HG03558 (cell line): Measurements from ENCODE around the gene SKIL.
A peak's percentile ranks its signal among the peaks of the same experiment; 100 is the strongest.

Source experiments
- ATAC-seq: cut with Tn5 transposase; IDR thresholded peaks from one replicate; pipeline ENCODE4 v1.9.1; 2021; ENCODE audit warnings: moderate number of reproducible peaks; ENCODE audit not compliant: unreplicated experiment; ENCODE audit errors: extremely low read depth

The SKIL gene

GRCh38 chr3:170346481-170347392, 10.8 kb upstream of the SKIL start:
- no peak for ATAC-seq

- no peak for ATAC-seq
These were observed 6.8 kb upstream of the SKIL start for GRCh38 chr3:170350515-170351413.

- ATAC-seq = no peak
These were observed 4.6 kb upstream of the SKIL start for GRCh38 chr3:170352936-170353335.

- ATAC-seq = no peak
These were observed 4.0 kb upstream of the SKIL start for GRCh38 chr3:170353485-170353884.

GRCh38 chr3:170354760-170355159, 2.8 kb upstream of the SKIL start:
- ATAC-seq = no peak

- peak; percentile 17 for ATAC-seq
These were observed 1.5 kb upstream of the SKIL start for GRCh38 chr3:170355738-170356595.

GRCh38 chr3:170356596-170357175, 829 bp upstream of the SKIL start:
- peak; percentile 22 for ATAC-seq

GRCh38 chr3:170358042-170359010, 811 bp downstream of the SKIL start:
- ATAC-seq = no peak

- no peak for ATAC-seq
These were observed 1.7 kb downstream of the SKIL start for GRCh38 chr3:170359178-170359704.

GRCh38 chr3:170360466-170360865, 3.0 kb downstream of the SKIL start:
- ATAC-seq = no peak

GRCh38 chr3:170360916-170361315, 3.4 kb downstream of the SKIL start:
- ATAC-seq = no peak

GRCh38 chr3:170361711-170362110, 4.2 kb downstream of the SKIL start:
- ATAC-seq = no peak

- no peak for ATAC-seq
These were observed 6.0 kb downstream of the SKIL start for GRCh38 chr3:170363471-170363994.

- no peak for ATAC-seq
These were observed 7.5 kb downstream of the SKIL start for GRCh38 chr3:170364965-170365364.

- no peak for ATAC-seq
These were observed 10.3 kb downstream of the SKIL start for GRCh38 chr3:170367797-170368196.

GRCh38 chr3:170368921-170369320, 11.4 kb downstream of the SKIL start:
- no peak for ATAC-seq

GRCh38 chr3:170372190-170372879, 14.8 kb downstream of the SKIL start:
- ATAC-seq = no peak

- ATAC-seq = no peak
These were observed 26.1 kb downstream of the SKIL start for GRCh38 chr3:170383567-170383966.
